A673 (cell line): Measurements from ENCODE around the gene TUBB4A.

ENCODE experiments used
- CTCF ChIP-seq: fragments of 300-800, 200-600 bp; sonication (generic); conservative IDR thresholded peaks from 2 replicates; pipeline ENCODE4 v1.5.1; 2017; ENCODE audit warnings: low read depth, mild to moderate bottlenecking, antibody characterized with exemption, low read length, moderate library complexity, mixed read lengths
- EZH2 ChIP-seq: fragments of 200-600 bp; sonication (generic); IDR thresholded peaks from 2 replicates; pipeline ENCODE4 v1.6.1; 2017; ENCODE audit warnings: borderline replicate concordance, low read depth, mild to moderate bottlenecking, mixed read lengths, antibody characterized with exemption, low read length; ENCODE audit not compliant: poor library complexity, severe bottlenecking

- TF ChIP-seq CTCF (no peak), EZH2 (no peak)
Measured at GRCh38 chr19:6459262-6460098, 42.6 kb downstream of the TUBB4A start, which contains the start of gene SLC25A23.
